22Rv1 (cell line): ENCODE data around the gene SPRR2B.

Experiments
- ZFX ChIP-seq: fragments of 450-650 bp; IDR thresholded peaks from 2 replicates; pipeline ENCODE4 v1.6.1; 2017; ENCODE audit warnings: antibody characterized with exemption, borderline replicate concordance
- TF ChIP-seq, protein P1 (sequence below): fragments of 450-650 bp; IDR thresholded peaks from 2 replicates; pipeline ENCODE4 v1.5.1; 2017; ENCODE audit warnings: mild to moderate bottlenecking

DNA sequence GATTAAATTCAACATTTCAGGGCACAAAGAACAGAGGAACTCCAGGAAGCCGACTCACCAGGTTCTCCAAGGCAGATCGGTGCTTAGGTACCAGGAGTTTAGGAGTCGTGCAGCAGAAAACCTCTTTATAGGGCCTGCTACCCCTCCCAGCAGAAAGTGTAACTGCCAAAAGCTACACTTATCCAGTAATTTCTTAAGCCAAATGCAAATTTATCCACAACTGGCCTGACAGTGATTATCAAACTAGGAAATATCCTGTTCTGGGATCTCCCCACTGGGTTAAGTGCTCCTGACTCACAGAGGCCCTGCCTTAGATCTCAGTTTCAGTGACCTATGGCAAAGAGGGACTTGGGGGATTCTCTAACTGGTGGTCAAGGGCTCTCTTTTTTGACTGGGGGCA is 42.0 kb upstream of the SPRR2B start, which contains the start of gene SPRR2F:
- TF ChIP-seq, protein P1, sequence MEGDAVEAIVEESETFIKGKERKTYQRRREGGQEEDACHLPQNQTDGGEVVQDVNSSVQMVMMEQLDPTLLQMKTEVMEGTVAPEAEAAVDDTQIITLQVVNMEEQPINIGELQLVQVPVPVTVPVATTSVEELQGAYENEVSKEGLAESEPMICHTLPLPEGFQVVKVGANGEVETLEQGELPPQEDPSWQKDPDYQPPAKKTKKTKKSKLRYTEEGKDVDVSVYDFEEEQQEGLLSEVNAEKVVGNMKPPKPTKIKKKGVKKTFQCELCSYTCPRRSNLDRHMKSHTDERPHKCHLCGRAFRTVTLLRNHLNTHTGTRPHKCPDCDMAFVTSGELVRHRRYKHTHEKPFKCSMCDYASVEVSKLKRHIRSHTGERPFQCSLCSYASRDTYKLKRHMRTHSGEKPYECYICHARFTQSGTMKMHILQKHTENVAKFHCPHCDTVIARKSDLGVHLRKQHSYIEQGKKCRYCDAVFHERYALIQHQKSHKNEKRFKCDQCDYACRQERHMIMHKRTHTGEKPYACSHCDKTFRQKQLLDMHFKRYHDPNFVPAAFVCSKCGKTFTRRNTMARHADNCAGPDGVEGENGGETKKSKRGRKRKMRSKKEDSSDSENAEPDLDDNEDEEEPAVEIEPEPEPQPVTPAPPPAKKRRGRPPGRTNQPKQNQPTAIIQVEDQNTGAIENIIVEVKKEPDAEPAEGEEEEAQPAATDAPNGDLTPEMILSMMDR: no peak
- no peak for TF ChIP-seq ZFX
